ENCODE data around the gene KRT5. TPM values are rescaled to one million over a fixed set of nuclear protein-coding genes. Genes with fewer than 3 reads are reported as not detected.

Gene KRT5
- total and polyA plus RNA-seq, 2 donors (not counting 3 experiments of a cell fraction or from before 2014, with no cell fraction given): 0.32 to 0.86 TPM

- Histone ChIP-seq H2AFZ (ENCODE audit: low read depth, low read length) (no peak overlapping the region), H3K9ac (replicated peaks; ENCODE audit: extremely low read depth, insufficient read depth, low read length) (no peak overlapping the region), H3K27ac (ENCODE audit: insufficient read depth, low read depth, low read length) (no peak overlapping the region), H3K4me2 (ENCODE audit: insufficient read depth, low read length) (no peak overlapping the region), H3K27me3 (ENCODE audit: control insufficient read depth in 2 of 2, insufficient read depth in 2 of 2, low read length in 2 of 2) (peaks cover 6 to 10% of the 10 kb centered on the region in 2 experiments), H3K36me3 (ENCODE audit: control insufficient read depth in 2 of 2, extremely low read depth in 1 of 2, insufficient read depth in 2 of 2, low read length in 2 of 2) (no peaks in the 10 kb centered on the region), H4K20me1 (replicated peaks; ENCODE audit: control insufficient read depth, extremely low read depth, insufficient read depth, low read length) (no peaks in the 10 kb centered on the region), H3K4me3 (replicated peaks in 1 of 3; ENCODE audit: insufficient read depth in 1 of 3, low read depth in 1 of 3, low read length in 3 of 3) (no peak overlapping the region), H3K4me1 (ENCODE audit: control insufficient read depth, extremely low read depth, insufficient read depth, low read length) (no peaks in the 10 kb centered on the region), H3K79me2 (ENCODE audit: control insufficient read depth, insufficient read depth, low read length) (no peaks in the 10 kb centered on the region), H3K9me1 (replicated peaks; ENCODE audit: control insufficient read depth, extremely low read depth, insufficient read depth, low read length) (no peaks in the 10 kb centered on the region), H3K9me3 (replicated peaks; ENCODE audit: control insufficient read depth, insufficient read depth, low read length) (no peaks in the 10 kb centered on the region)
- BruUV-seq (replicated peaks): no TSS peak
- dilution Hi-C loops (cut with MboI; ENCODE audit: extremely low pct_ligation_motif_present, low sequenced_read_pairs): no loop called here
- ChIA-PET CTCF (interaction anchor here (2.3 kb wide), 1 partner anchor 376 kb away, joined by 6 read pairs; no protein-coding TSS in a partner anchor), POLR2A (no interaction called here)
- FAIRE-seq (no peak), DNase-seq (ENCODE audit: low read depth, low spot score) (no peak)
- no peak for TF ChIP-seq EZH2 (IDR thresholded peaks at IDR 0.05; ENCODE audit: borderline replicate concordance, low read depth, low read length, severe bottlenecking)
- TF ChIP-seq CTCF (IDR thresholded peaks at IDR 0.05; ENCODE audit: extremely low read depth in 1 of 2, insufficient read depth in 1 of 2, low read depth in 1 of 2, low read length in 2 of 2): no peak
- TF ChIP-seq POLR2A (IDR thresholded peaks at IDR 0.05; ENCODE audit: low read depth, low read length): no peak
- TF ChIP-seq FOS (IDR thresholded peaks at IDR 0.05; ENCODE audit: borderline replicate concordance, insufficient read depth, low read length): no peak
- no peak for TF ChIP-seq JUN (IDR thresholded peaks at IDR 0.05; ENCODE audit: borderline replicate concordance, insufficient read depth, insufficient read length, low read depth)
- TF ChIP-seq MYC (IDR thresholded peaks at IDR 0.05; ENCODE audit: low read depth, low read length): no peak
- no peak for TF ChIP-seq MAX (IDR thresholded peaks at IDR 0.05; ENCODE audit: insufficient read depth, insufficient read length)
- TF ChIP-seq POLR2AphosphoS5 (IDR thresholded peaks at IDR 0.05; ENCODE audit: insufficient read depth, low read depth, low read length): no peak
- TF ChIP-seq GATA2 (IDR thresholded peaks at IDR 0.05; ENCODE audit: insufficient read depth, insufficient read length, low read depth, low read length): no peak
- intact Hi-C loops (cut with micrococcal nuclease): no loop called here
Measured at GRCh38 chr12:52494518-52494917, 25.7 kb downstream of the KRT5 start.
